ENCODE results near the gene UGCG. TPM values are rescaled to one million over a fixed set of nuclear protein-coding genes. Genes with fewer than 3 reads are reported as not detected.
A peak's percentile ranks its signal among the peaks of the same experiment; 100 is the strongest.

Gene UGCG
- total and polyA plus RNA-seq, 10 of the 15 experiments (the other 5 are each of a cell fraction or from before 2014, with no cell fraction given), result 21.7 to 96.6 (median 48.9) TPM

GRCh38 chr9:111915425-111915758, 18.8 kb downstream of the UGCG start (continued):
- no peak for TF ChIP-seq PRDM15 (CRISPR knock-in tag; IDR thresholded peaks at IDR 0.05)
- TF ChIP-seq RUNX3 (IDR thresholded peaks at IDR 0.05; ENCODE audit: low read length), result peak; percentile 80

- Histone ChIP-seq H3K4me2 (ENCODE audit: control insufficient read depth, insufficient read depth) (peak overlapping the region; percentile 68), H3K36me3 (ENCODE audit: control insufficient read depth in 2 of 2, insufficient read depth in 2 of 2, low read length in 1 of 2) (peaks cover 2 to 18% of the 10 kb centered on the region in 2 experiments; a peak in 3 of 4 replicates), H4K20me1 (ENCODE audit: control insufficient read depth, insufficient read depth) (no peaks in the 10 kb centered on the region), H3K4me1 (ENCODE audit: control insufficient read depth, insufficient read depth, low read length) (peaks cover 47% of the 10 kb centered on the region), H3K27ac (ENCODE audit: control insufficient read depth, insufficient read depth) (peak overlapping the region; percentile 76), H3K9me3 (replicated peaks; ENCODE audit: control insufficient read depth, insufficient read depth, low read length) (no peaks in the 10 kb centered on the region), H3K79me2 (ENCODE audit: control insufficient read depth, insufficient read depth, low read length) (peaks cover 90% of the 10 kb centered on the region), H3K27me3 (replicated peaks in 1 of 2; ENCODE audit: control insufficient read depth in 2 of 2, insufficient read depth in 2 of 2, low read length in 1 of 2) (no peaks in the 10 kb centered on the region), H3K4me3 (peak overlapping the region; percentile 54; the same call in 1 of the 2 replicates), H2AFZ (ENCODE audit: control insufficient read depth, low read depth, low read length) (no peak overlapping the region), H3K9ac (ENCODE audit: control insufficient read depth, insufficient read depth, low read length) (no peak overlapping the region; the same call in 1 of the 2 replicates)
- BruUV-seq (replicated peaks), result no TSS peak
- RAD21 ChIA-PET (ENCODE audit: unreplicated experiment), result interaction anchor here (0.7 to 4.2 kb wide), 26 partner anchors 11 to 162 kb away, joined by 3 to 50 read pairs (median 10); partner anchors contain the start of gene UGCG
- DNase-seq (ENCODE audit: low read depth, low spot score), result no peak
- intact Hi-C loops (cut with micrococcal nuclease; ENCODE audit: unreplicated experiment), result no loop called here
- ATAC-seq, result peak; percentile 67
- FAIRE-seq, result peak; percentile 47
- WGBS (ENCODE audit: insufficient coverage, insufficient replicate concordance, low lambda C conversion rate, missing lambda C conversion rate), result 1% methylated on average over 3 of the region's 3 CpGs
- SMC1A ChIA-PET (ENCODE audit: uncharacterized antibody, unreplicated experiment), result interaction anchor here (0.6 to 4.5 kb wide), 34 partner anchors 8 to 168 kb away, joined by 3 to 65 read pairs (median 6); partner anchors contain the start of gene UGCG
- CTCF ChIA-PET, result interaction anchor here (0.7 to 3.9 kb wide), 11 partner anchors 10 to 160 kb away, joined by 3 to 25 read pairs (median 4); partner anchors contain the start of gene UGCG
- POLR2A ChIA-PET, result interaction anchor here (0.5 to 3.9 kb wide), 12 partner anchors 9 to 136 kb away, joined by 3 to 45 read pairs (median 4); no protein-coding TSS in a partner anchor
- in situ Hi-C loops (cut with MboI), result no loop called here
- TF ChIP-seq CBX5 (IDR thresholded peaks at IDR 0.05; ENCODE audit: low read depth), result no peak
- no peak for TF ChIP-seq ZBTB11 (CRISPR knock-in tag; IDR thresholded peaks at IDR 0.05)
- TF ChIP-seq IKZF1 (conservative IDR thresholded peaks at IDR 0.05), result peak; percentile 56
- TF ChIP-seq EED (IDR thresholded peaks at IDR 0.05; ENCODE audit: low read depth), result peak; percentile 37; the same call in 1 of the 2 replicates
- TF ChIP-seq RAD51 (IDR thresholded peaks at IDR 0.05), result 0 out of 2 replicates have a peak, but pooled peaks have one; percentile 35
- TF ChIP-seq NFIC (IDR thresholded peaks at IDR 0.05; ENCODE audit: low read depth, low read length), result peak; percentile 72; the same call in 1 of the 2 replicates
- TF ChIP-seq, protein P1, sequence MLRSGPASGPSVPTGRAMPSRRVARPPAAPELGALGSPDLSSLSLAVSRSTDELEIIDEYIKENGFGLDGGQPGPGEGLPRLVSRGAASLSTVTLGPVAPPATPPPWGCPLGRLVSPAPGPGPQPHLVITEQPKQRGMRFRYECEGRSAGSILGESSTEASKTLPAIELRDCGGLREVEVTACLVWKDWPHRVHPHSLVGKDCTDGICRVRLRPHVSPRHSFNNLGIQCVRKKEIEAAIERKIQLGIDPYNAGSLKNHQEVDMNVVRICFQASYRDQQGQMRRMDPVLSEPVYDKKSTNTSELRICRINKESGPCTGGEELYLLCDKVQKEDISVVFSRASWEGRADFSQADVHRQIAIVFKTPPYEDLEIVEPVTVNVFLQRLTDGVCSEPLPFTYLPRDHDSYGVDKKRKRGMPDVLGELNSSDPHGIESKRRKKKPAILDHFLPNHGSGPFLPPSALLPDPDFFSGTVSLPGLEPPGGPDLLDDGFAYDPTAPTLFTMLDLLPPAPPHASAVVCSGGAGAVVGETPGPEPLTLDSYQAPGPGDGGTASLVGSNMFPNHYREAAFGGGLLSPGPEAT (IDR thresholded peaks at IDR 0.05; ENCODE audit: low read depth), result peak; percentile 79
- TF ChIP-seq ATF7 (IDR thresholded peaks at IDR 0.05; ENCODE audit: low read depth), result peak; percentile 80
- no peak for TF ChIP-seq SMAD1 (IDR thresholded peaks at IDR 0.05; ENCODE audit: low read depth, partially characterized antibody)
- TF ChIP-seq, protein P2, sequence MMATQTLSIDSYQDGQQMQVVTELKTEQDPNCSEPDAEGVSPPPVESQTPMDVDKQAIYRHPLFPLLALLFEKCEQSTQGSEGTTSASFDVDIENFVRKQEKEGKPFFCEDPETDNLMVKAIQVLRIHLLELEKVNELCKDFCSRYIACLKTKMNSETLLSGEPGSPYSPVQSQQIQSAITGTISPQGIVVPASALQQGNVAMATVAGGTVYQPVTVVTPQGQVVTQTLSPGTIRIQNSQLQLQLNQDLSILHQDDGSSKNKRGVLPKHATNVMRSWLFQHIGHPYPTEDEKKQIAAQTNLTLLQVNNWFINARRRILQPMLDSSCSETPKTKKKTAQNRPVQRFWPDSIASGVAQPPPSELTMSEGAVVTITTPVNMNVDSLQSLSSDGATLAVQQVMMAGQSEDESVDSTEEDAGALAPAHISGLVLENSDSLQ (IDR thresholded peaks at IDR 0.05), result no peak
These were observed 19.6 kb downstream of the UGCG start for GRCh38 chr9:111916234-111916645.

Measured in GM12878 (cell line).